ENCODE results near the gene ROR1.
"Not testable (repeated sequence)": the region's sequence is repeated elsewhere in the genome, so short reads cannot be mapped to it uniquely, and the experiment has no call there.

Gene ROR1

GRCh38 chr1:64197076-64197475 lies 423.3 kb downstream of the ROR1 start:
- DNase-seq = no peak

- DNase-seq = no peak
Observed at GRCh38 chr1:64199154-64199553, 425.3 kb downstream of the ROR1 start.

- DNase-seq = no peak
Observed at GRCh38 chr1:64200064-64200463, 426.2 kb downstream of the ROR1 start.

GRCh38 chr1:64203420-64203819 lies 429.6 kb downstream of the ROR1 start, which contains the start of gene UBE2U:
UBE2U (plus strand) TSS chr1:64203623; CDS start chr1:64204051, 428 bp downstream.
- no peak for DNase-seq

- DNase-seq = no peak
Observed at GRCh38 chr1:64209221-64209620, 435.4 kb downstream of the ROR1 start.

- DNase-seq = no peak
Observed at GRCh38 chr1:64212031-64212430, 438.2 kb downstream of the ROR1 start.

- DNase-seq = no peak
Observed at GRCh38 chr1:64215576-64215975, 441.8 kb downstream of the ROR1 start.

GRCh38 chr1:64220241-64220640 lies 446.4 kb downstream of the ROR1 start:
- DNase-seq = no peak

- no peak for DNase-seq
Observed at GRCh38 chr1:64223329-64224151, 449.7 kb downstream of the ROR1 start.

GRCh38 chr1:64224236-64224635 lies 450.4 kb downstream of the ROR1 start:
- DNase-seq = not testable (repeated sequence)

- no peak for DNase-seq
Observed at GRCh38 chr1:64228167-64228957, 454.5 kb downstream of the ROR1 start.

- DNase-seq = no peak
Observed at GRCh38 chr1:64229307-64229706, 455.5 kb downstream of the ROR1 start.

All from NCI-H774 (cell line).